DMS 273 (cell line): ENCODE data around the gene SS18L1.

Experiments
- DNase-seq: peaks from one replicate; lab custom pipeline; 2025; ENCODE audit not compliant: unreplicated experiment; lab: John Stamatoyannopoulos, UW

The SS18L1 gene

GRCh38 chr20:62191781-62192559 lies 48.4 kb downstream of the SS18L1 start:
- no peak for DNase-seq

- DNase-seq = no peak
These were observed 49.1 kb downstream of the SS18L1 start for GRCh38 chr20:62192635-62193034.

- no peak for DNase-seq
These were observed 49.8 kb downstream of the SS18L1 start for GRCh38 chr20:62193079-62194025.

GRCh38 chr20:62195075-62195405 lies 51.5 kb downstream of the SS18L1 start:
- no peak for DNase-seq

- no peak for DNase-seq
These were observed 52.2 kb downstream of the SS18L1 start for GRCh38 chr20:62195736-62196135.

GRCh38 chr20:62196286-62196685 lies 52.7 kb downstream of the SS18L1 start:
- no peak for DNase-seq

- no peak for DNase-seq
These were observed 53.7 kb downstream of the SS18L1 start for GRCh38 chr20:62197311-62197710.

GRCh38 chr20:62197801-62198200 lies 54.2 kb downstream of the SS18L1 start:
- no peak for DNase-seq

- no peak for DNase-seq
These were observed 54.9 kb downstream of the SS18L1 start for GRCh38 chr20:62198496-62198895.

GRCh38 chr20:62198931-62199330 lies 55.4 kb downstream of the SS18L1 start:
- no peak for DNase-seq

GRCh38 chr20:62200491-62201172 lies 57.1 kb downstream of the SS18L1 start:
- DNase-seq = no peak

- DNase-seq = no peak
These were observed 57.9 kb downstream of the SS18L1 start for GRCh38 chr20:62201173-62202082.

- no peak for DNase-seq
These were observed 58.5 kb downstream of the SS18L1 start for GRCh38 chr20:62202083-62202395.

GRCh38 chr20:62202676-62203377 lies 59.3 kb downstream of the SS18L1 start:
- DNase-seq = no peak

GRCh38 chr20:62203378-62204030 lies 59.9 kb downstream of the SS18L1 start:
- no peak for DNase-seq

GRCh38 chr20:62205618-62206387 lies 62.2 kb downstream of the SS18L1 start:
- no peak for DNase-seq

- DNase-seq = no peak
These were observed 62.8 kb downstream of the SS18L1 start for GRCh38 chr20:62206388-62206775.

GRCh38 chr20:62208061-62208794 lies 64.7 kb downstream of the SS18L1 start:
- no peak for DNase-seq
